Measurements from ENCODE around the gene GNB1L. TPM values are rescaled to one million over a fixed set of nuclear protein-coding genes. Genes with fewer than 3 reads are reported as not detected.

The GNB1L gene
- total and polyA plus RNA-seq, 10 of the 15 experiments (the other 5 are each of a cell fraction or from before 2014, with no cell fraction given): 0.21 to 19.4 (median 6.8) TPM

DNA sequence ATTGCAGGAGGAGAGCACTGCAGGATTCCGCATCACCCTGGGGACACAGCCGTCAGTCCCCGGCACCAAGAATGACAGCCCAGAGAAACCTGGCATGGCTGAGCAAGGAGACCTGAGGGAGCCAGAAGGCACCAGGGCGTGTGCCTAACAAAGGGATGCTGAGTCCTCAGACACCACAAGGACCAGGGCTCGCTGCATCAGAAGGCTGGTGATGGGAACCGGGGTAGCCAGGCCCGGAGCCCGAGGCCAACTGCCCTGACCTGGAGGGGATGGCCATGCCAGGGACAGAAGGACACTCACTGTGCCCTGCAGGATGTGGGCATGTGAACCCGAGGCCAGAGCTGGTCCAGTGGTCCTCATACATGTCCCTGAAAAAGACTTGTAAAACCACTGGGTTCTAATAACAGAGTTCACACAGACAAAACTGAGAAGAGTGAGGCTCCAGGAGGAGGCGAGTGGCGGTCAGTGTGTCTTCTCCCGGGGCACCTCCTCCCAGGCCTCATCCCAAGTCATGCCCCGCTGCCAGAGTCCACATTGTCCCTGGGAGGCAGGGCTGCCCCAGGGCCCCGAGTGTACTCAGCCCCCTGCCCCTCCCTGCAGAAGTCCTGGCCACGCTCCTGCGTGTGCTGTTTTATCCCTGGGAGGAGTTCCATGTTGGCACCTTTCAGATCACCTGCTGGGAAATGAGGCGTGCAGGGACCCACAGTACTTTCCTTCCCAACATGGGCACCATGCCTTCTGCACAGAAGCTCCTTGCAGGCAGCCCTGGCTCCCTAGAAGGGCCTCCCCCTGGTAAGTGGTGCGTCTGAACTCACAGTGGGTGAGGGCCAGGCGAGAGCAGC lies 51.6 kb downstream of the GNB1L start (continued):
- TF ChIP-seq USF1 (IDR thresholded peaks at IDR 0.05; ENCODE audit: borderline replicate concordance, extremely low read length, insufficient read depth, low read depth, low read length): no peak
- no peak for TF ChIP-seq LARP7 (IDR thresholded peaks at IDR 0.05)
- TF ChIP-seq, protein P1, sequence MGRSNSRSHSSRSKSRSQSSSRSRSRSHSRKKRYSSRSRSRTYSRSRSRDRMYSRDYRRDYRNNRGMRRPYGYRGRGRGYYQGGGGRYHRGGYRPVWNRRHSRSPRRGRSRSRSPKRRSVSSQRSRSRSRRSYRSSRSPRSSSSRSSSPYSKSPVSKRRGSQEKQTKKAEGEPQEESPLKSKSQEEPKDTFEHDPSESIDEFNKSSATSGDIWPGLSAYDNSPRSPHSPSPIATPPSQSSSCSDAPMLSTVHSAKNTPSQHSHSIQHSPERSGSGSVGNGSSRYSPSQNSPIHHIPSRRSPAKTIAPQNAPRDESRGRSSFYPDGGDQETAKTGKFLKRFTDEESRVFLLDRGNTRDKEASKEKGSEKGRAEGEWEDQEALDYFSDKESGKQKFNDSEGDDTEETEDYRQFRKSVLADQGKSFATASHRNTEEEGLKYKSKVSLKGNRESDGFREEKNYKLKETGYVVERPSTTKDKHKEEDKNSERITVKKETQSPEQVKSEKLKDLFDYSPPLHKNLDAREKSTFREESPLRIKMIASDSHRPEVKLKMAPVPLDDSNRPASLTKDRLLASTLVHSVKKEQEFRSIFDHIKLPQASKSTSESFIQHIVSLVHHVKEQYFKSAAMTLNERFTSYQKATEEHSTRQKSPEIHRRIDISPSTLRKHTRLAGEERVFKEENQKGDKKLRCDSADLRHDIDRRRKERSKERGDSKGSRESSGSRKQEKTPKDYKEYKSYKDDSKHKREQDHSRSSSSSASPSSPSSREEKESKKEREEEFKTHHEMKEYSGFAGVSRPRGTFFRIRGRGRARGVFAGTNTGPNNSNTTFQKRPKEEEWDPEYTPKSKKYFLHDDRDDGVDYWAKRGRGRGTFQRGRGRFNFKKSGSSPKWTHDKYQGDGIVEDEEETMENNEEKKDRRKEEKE (IDR thresholded peaks at IDR 0.05): no peak
- no peak for TF ChIP-seq CEBPB (IDR thresholded peaks at IDR 0.05; ENCODE audit: borderline replicate concordance in 1 of 2, low read depth in 2 of 2, low read length in 2 of 2)

GRCh38 chr22:19802001-19802893 lies 52.4 kb downstream of the GNB1L start:
- POLR2A ChIA-PET: no interaction called here
- no peak overlapping the region for H3K9ac ChIP-seq (ENCODE audit: control insufficient read depth, insufficient read depth, low read length)
- no peaks in the 10 kb centered on the region for H4K20me1 ChIP-seq (ENCODE audit: control insufficient read depth, insufficient read depth)
- no peak overlapping the region for H3K4me2 ChIP-seq (ENCODE audit: control insufficient read depth, insufficient read depth)
- in situ Hi-C loops (cut with MboI) (no loop called here), intact Hi-C loops (cut with micrococcal nuclease; ENCODE audit: unreplicated experiment) (no loop called here)
- SMC1A ChIA-PET (ENCODE audit: uncharacterized antibody, unreplicated experiment): no interaction called here
- no TSS peak for BruUV-seq (replicated peaks)
- FAIRE-seq: no peak
- no peaks in the 10 kb centered on the region for H3K9me3 ChIP-seq (replicated peaks; ENCODE audit: control insufficient read depth, insufficient read depth, low read length)
- ATAC-seq: no peak
- no peaks in the 10 kb centered on the region for H3K4me1 ChIP-seq (ENCODE audit: control insufficient read depth, insufficient read depth, low read length)
- H3K79me2 ChIP-seq (ENCODE audit: control insufficient read depth, insufficient read depth, low read length): no peaks in the 10 kb centered on the region
- H3K4me3 ChIP-seq: no peak overlapping the region
- WGBS (ENCODE audit: insufficient coverage, insufficient replicate concordance, low lambda C conversion rate, missing lambda C conversion rate): 87% methylated on average over 26 of the region's 26 CpGs
- CTCF ChIA-PET: no interaction called here
- H3K27me3 ChIP-seq (replicated peaks in 1 of 2; ENCODE audit: control insufficient read depth in 2 of 2, insufficient read depth in 2 of 2, low read length in 1 of 2): no peaks in the 10 kb centered on the region
- H2AFZ ChIP-seq (ENCODE audit: control insufficient read depth, low read depth, low read length): no peak overlapping the region
- RAD21 ChIA-PET (ENCODE audit: unreplicated experiment): no interaction called here
- H3K36me3 ChIP-seq (ENCODE audit: control insufficient read depth in 2 of 2, insufficient read depth in 2 of 2, low read length in 1 of 2): no peaks in the 10 kb centered on the region
- no peak overlapping the region for H3K27ac ChIP-seq (ENCODE audit: control insufficient read depth, insufficient read depth)
- no peak for DNase-seq (ENCODE audit: low read depth, low spot score)
- no peak for TF ChIP-seq PBX3 (IDR thresholded peaks at IDR 0.05; ENCODE audit: insufficient replicate concordance, low read depth, low read length)
- TF ChIP-seq ELK1 (IDR thresholded peaks at IDR 0.05; ENCODE audit: low read depth, low read length): no peak
- TF ChIP-seq CREB1 (IDR thresholded peaks at IDR 0.05; ENCODE audit: low read depth): no peak
- TF ChIP-seq POLR2AphosphoS2 (IDR thresholded peaks at IDR 0.05; ENCODE audit: low read depth, low read length): no peak
- no peak for TF ChIP-seq CHD2 (IDR thresholded peaks at IDR 0.05; ENCODE audit: borderline replicate concordance, low read depth, low read length)
- TF ChIP-seq LARP7 (IDR thresholded peaks at IDR 0.05): no peak
- no peak for TF ChIP-seq RELA (IDR thresholded peaks at IDR 0.05; ENCODE audit: borderline replicate concordance, partially characterized antibody)
- no peak for TF ChIP-seq MTA2 (IDR thresholded peaks at IDR 0.05; ENCODE audit: low read depth)

Measured in GM12878 (cell line).